Islet of Langerhans (tissue), 1 donor: Measurements from ENCODE around the gene TNS3.

Source experiments
- FAIRE-seq: peaks from one replicate; lab custom pipeline; 2011; peaks lifted over from hg19 to GRCh38; lab: Jason Lieb, UNC

The TNS3 gene

DNA sequence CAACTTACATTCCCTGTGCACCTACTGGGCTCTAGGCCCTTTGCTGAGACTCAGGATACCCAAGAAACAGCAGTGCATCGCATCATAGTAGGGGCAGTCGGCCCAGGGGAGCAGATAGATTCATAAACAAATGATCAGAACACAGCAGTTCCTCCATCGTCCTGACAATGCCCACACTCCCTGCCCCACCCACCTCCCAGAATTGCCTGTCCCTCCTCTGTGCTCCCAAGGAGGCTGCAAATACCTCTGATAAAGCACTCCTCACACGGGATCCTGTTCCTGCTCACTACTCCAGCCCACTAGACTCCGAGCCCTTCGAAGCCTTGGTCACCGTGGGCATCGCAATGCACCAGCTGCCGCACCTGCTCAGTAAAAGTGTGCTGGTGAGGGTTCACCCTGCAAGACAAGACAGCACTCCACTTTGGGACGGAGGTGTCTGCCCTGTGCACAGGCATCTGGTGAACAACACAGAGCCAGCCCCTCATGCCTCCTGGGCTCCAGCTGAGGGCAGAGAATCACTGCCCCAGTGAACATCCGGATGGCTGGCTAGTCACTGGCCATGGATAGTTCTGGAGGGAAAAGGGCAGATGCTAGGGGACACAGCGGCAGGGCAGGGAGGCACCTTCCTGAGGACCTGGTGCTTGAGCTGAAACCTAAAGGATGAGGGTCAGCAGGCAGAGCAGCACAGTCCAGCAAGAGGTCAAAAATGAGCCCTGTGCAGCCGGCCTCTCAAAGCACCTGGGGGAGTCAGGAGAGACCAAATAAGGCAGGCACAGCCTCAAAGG, 60.7 kb downstream of the TNS3 start:
- no peak for FAIRE-seq

DNA sequence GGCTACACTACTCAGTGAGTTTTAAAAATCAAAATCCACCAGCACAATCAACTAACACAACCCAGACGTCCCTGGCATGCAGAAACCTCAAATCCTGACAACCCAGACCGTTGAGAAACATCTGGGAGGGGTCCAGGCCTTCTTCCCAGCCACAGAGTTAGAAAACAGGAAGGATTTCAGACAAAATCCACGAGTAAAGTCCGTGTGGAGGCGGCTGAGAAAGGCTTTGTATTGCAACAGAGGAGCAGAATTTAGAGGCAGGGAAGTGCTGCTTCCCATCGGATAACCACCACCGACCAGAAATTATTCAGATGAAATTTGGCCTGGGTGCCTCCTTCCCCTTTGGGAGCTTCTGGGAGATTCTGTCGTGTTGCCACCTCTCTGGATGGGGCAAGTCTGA, 61.5 kb downstream of the TNS3 start:
- FAIRE-seq: no peak

DNA sequence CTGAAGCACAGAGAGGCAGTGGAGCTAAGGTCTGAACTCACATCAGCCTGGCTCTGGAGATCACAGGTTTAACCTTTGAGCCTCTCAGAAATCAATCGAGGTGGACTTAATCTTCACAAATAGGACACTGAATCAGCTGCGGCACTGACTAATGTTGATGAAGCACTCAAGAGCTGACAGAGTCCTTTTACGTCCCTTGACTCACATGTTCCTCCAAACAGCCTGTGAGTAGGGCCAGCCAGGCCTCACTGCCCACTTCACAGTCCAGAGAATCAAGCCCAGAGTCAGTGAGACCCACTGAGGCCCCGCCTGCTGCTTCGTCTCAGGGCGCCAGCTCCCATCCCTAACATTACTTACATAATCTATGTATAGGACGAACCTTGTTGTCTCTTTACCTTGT, 63.1 kb downstream of the TNS3 start:
- FAIRE-seq: peak; percentile 99

- no peak for FAIRE-seq
Measured at GRCh38 chr7:47517821-47518480, 64.0 kb downstream of the TNS3 start.

GRCh38 chr7:47516985-47517600, 64.8 kb downstream of the TNS3 start:
- FAIRE-seq: no peak

DNA sequence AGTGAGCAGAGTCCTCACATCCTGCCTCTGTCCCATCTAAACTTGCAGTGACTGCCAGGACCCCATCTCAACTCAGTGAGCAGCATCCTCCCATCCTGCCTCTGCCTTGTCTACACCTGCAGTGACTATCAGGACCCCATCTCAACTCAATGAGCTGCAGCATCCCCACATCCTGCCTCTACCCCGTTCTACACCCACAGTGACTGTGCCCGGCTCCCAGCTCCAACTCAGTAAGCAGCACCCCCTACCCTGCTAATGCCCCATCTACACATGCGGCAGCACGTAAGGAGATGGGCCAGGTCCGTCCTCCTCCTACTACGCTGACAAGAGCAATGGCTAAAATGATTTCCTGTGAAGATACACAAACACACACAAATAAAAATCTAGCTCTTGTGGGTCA, 65.5 kb downstream of the TNS3 start:
- no peak for FAIRE-seq

- FAIRE-seq: no peak
Measured at GRCh38 chr7:47515305-47515834, 66.5 kb downstream of the TNS3 start.

DNA sequence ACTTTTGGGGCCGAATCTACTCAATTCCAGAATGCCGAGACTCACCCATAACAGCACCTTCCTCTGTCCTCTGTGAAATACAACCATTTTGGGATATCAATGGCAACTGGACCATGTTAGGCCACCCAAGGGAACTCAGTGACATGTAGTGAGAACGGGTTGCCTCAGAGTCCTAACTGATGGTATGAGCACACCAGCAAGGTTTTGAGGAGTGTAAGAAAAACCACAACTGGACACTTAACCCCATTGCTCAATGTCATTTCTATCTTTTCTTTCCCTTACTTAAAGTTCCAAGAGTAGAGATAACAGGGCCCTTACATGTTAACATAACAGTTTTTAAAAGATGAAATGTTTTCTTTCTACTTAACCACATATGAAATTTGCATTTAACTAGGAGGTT, 67.1 kb downstream of the TNS3 start:
- FAIRE-seq: no peak

GRCh38 chr7:47514367-47514766, 67.5 kb downstream of the TNS3 start:
- FAIRE-seq: no peak

GRCh38 chr7:47513741-47514241, 68.1 kb downstream of the TNS3 start:
- FAIRE-seq: no peak

- peak; percentile 55 for FAIRE-seq
Measured at GRCh38 chr7:47512481-47513176, 69.3 kb downstream of the TNS3 start.

DNA sequence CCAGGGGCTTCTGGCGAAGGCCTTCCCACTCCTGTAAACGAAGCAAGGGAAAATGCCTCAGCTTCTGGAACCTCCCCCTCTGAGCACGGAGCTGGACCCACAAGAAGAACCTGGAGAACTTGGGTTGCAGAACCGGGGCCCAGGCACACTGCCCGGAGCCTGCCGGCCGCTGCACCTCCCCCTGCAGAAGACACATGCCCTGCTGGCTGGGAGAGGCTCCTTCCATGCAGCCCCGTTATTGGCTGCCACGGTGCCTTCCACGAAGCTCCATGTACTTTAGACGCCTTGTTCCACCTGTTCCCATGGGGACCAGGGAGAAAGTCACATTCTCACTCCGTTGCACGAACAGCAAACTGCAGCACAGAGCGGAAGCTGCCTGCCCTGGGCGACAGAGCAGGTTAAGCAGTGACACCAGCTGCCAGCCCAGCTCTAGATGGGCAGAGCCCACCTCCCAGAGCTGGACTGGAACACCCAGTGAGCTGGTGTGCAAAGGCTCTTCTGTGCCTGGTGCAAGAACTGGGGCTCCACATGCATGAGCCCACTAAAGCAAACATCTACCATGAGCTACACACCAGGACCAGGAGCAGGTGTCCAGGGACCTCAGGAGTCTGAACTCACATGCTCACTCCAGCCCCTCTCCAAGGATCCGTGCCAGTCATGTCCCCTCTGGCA, 70.1 kb downstream of the TNS3 start:
- no peak for FAIRE-seq

DNA sequence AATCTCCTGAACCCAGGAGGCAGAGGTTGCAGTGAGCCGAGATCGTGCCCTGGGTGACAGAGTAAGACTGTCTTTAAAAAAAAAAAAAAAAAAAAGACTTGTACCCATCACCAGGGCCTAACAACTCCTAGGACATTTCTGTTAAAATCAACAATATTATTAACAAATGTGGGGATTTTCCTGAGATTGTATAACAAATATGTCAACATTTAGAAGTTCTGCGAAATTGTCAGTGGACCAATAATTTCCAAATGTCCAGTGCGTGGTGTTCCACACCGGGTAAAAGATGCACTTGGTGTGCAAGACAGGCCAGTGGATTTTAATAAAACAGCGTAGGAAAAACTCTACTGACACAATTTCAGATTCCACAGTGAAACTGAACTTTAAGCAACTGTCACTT, 71.1 kb downstream of the TNS3 start:
- FAIRE-seq: no peak

- FAIRE-seq: no peak
Measured at GRCh38 chr7:47510192-47510591, 71.7 kb downstream of the TNS3 start.

GRCh38 chr7:47509571-47509970, 72.3 kb downstream of the TNS3 start:
- FAIRE-seq: no peak

- FAIRE-seq: no peak
Measured at GRCh38 chr7:47508389-47509380, 73.2 kb downstream of the TNS3 start.

DNA sequence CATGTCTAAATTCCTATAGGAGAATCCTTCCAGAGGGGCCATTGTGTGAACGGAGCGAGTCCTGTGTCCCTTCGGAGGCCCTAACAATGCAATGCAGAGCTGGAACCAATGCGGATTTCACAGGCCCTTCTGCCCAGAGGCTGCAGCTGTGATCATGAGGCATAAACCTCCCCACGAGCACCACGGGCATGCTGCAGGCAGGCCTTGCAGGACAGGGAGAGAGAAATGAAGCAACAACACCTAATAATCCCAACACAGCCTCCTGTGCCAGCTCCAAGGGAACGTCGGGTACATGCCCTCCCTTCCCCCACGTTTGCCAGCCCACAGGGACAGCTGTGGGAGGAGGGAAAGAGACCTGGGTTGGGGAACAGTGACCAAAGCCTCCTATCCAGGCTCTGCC, 74.4 kb downstream of the TNS3 start:
- FAIRE-seq: no peak

DNA sequence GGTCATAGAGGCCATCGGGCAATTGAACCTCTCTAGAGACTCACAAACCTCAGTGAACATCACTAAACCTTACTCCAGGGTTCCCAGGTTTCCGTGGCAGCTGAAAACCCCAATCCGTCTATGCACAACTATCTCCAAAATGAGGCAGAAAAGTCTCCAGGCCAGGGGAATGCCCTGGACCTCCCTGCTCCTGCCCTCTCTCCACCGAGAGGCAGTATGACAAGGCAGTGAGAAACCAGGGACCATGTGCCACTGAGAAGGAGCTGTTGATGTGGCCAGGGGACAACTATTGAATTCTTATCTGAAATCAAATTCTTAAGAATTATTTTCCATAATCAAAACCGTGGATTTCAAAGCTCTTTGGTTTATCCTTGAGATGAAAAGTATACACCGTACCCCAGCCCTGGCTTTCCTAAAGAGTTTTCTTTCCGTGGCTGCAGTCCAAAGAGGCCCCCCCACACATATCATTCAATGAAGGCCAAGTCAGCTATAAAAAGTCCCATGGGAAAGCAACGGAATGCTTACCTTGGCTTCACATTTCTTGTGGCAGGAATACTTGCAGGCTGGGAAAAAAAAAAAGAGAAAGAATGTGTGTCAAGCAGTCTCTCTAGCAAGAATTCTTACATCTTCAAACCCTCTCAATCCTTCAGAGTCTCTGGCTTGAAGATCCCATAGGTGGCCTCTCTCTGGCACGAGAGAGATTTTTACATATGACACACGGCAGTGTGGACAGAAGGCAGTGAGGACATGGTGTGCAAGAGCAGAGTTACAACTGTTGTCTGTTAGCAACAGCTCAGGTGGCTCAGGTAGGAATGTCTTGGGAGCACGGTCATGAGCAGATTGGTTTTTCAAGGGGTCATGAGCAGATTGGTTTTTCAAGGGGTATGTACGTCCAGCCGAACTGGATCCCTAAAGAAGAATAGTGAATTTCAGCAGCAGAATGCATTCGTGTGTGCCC, 75.2 kb downstream of the TNS3 start:
- no peak for FAIRE-seq

DNA sequence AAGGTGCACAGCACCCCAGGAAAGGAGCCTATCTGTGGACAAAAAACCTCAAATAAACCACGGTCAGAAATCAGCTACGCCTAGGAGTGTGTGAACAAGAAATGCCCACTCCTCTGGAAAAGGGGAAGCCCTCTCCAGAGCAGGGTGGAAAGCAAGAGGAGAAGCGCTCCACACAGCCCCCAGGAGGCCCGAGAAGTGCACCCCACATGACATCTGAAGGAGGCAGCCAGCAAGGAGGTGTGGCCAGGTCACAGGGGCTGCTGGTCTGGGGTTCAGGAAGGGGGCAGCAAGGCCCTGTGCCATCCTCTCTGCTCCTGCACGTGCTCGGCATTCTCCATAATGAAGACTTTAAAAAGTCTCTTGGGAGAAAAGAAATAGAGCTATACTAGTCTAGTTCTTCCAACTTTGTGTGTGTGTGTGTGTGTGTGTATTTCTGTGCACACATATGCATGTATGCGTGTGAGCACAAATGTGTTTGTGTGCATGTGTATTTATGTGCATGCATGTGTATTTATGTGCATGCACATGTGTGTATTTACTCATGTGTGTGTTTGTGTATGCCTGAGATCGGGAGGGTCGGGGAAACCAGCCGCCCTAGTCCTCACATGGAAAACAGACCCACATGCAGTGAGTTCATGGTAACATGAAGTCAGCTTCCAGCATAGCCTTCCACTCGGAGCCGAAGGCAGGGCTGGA, 76.5 kb downstream of the TNS3 start:
- FAIRE-seq: no peak
